ENCODE results near the gene TTYH1. TPM values are rescaled to one million over a fixed set of nuclear protein-coding genes. Genes with fewer than 3 reads are reported as not detected.

Gene TTYH1
- polyA plus RNA-seq, 4 donors = 6.7 to 14.1 (median 8.1) TPM

DNA sequence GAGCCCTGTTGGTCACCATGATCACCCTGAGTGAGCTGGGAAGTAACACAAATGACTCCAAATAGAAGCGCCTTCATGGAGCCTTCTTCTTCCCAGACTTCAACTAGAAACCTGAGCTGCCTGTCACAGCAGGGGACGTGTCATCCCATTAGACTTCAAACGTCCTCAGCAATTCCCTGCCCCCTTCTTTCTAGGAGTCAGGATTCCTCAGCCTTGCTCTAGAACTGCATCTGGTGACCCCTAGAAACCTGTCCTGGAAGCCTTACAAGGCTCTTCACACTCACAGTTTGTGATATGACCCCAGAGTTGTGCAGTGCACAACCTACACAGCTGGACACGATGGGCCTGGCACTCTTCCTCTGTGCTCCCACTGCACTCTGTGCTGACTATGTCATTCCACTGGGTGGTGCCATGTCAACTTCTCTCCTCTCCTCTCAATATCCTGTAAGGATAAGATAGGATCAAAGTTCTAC lies 23.6 kb upstream of the TTYH1 start:
- DNase-seq (ENCODE audit: low read depth in 4 of 4, low spot score in 3 of 4) = no peak

DNA sequence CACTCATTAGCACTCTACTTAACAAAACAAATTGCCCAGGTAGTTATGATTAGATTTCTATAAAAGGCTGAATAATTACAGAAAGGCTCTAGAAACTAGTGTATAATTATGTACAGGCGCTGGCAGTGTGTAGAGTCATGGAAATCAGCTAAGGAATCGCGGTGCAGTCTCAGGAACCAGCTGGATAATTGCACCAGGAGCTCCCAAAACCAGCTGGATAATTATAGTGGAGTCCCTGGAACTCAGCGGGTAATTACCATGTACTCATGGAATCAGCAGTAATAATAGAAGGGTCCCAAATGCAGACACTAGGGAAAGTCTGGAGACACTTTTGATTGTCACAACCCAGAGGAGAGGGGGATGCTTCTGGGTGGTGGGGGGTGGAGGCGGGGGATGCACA lies 23.2 kb upstream of the TTYH1 start:
- DNase-seq (ENCODE audit: low read depth in 4 of 4, low spot score in 3 of 4) = no peak

DNA sequence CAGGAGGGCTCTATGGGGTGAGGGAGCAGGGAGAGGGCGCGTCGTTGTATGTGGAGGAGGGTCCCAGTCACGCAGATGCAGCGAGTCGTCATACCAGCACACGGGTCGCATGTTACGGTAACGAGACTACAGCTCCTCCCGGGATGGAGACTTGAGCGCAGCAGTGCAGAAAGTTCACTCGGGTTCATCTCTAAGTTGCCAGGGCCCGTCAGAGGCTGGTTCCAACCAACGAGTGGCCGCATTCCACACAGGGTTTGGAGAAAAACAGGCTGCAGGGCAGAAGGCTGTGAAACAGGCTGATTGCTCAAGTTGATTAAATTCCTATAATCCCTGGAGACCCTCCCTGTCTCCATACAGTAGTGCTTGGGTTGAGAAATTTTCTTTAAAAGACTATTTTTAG lies 21.9 kb upstream of the TTYH1 start:
- no peak for DNase-seq (ENCODE audit: low read depth in 4 of 4, low spot score in 3 of 4)

DNA sequence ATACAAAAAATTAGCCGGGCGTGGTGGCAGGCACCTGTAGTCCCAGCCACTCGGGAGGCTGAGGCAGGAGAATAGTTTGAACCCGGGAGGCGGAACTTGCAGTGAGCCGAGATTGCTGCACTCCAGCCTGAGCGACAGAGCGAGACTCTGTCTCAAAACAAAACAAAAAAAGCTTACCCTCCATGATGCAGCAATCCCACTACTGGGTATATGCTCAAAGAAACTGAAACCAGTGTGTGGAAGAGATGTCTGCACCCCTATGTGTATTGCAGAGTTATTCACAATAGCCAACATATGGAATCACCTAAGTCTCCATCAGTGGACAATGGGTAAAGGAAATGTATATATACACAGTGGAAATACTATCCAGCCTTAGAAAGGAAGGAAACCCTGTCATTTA lies 19.6 kb upstream of the TTYH1 start:
- no peak for DNase-seq (ENCODE audit: low read depth in 4 of 4, low spot score in 3 of 4)

DNA sequence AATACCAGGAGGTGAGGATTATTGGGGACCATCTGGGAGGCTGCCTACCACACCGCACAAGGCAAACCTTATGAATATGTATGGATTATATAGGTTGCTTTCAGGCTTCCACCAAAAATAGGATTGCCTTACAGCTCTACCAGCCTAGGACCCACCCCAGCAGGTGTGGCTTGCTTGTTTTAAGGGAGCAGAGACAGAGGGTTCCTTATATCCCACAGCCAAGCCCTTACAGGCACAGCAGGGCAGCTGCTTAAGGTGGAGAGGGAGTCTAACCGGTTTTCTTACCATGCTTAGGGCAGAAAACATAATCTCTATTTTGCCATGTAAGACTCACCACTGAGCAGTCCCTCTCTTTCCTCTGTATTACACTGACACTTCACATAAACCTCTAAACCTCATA lies 16.1 kb upstream of the TTYH1 start:
- DNase-seq (ENCODE audit: low read depth in 4 of 4, low spot score in 3 of 4) = no peak

DNA sequence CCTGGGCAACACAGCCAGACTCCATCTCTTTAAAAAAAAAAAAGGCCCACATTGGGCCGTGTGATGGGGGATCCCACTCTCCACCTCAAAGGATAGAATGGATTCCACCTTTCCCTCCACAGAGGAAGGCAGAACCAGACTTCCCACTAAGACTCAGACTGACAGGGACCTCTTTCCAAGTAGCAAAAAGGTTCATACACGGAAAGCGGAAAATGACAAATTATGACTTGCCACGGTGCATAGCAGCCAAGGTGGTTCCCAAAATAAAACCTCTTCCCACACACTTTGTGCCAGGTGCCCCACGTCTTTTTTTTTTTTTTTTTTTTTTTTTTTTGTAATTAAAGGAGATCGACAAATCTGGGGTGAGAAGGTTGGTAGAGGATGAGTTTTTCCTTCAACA lies 14.4 kb upstream of the TTYH1 start:
- no peak for DNase-seq (ENCODE audit: low read depth in 4 of 4, low spot score in 3 of 4)

DNA sequence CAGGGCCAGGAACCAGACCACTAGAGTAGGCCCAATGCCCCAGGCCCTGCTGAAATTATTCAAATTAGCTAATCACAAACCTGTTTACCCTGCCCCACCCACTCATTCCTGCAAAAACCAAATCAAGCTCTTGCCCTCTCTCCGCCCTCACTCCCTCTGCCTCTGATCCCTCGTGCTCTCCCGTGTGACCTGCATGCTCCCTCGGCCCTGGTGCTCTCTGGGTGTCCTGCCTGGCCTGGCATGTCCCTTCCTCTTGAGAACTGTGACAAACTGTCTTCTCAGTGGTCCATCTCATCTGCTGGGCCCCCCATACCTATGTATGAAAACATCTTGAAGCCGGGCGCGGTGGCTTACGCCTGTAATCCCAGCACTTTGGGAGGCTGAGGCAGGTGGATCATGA lies 12.2 kb upstream of the TTYH1 start:
- DNase-seq (ENCODE audit: low read depth in 4 of 4, low spot score in 3 of 4) = no peak

DNA sequence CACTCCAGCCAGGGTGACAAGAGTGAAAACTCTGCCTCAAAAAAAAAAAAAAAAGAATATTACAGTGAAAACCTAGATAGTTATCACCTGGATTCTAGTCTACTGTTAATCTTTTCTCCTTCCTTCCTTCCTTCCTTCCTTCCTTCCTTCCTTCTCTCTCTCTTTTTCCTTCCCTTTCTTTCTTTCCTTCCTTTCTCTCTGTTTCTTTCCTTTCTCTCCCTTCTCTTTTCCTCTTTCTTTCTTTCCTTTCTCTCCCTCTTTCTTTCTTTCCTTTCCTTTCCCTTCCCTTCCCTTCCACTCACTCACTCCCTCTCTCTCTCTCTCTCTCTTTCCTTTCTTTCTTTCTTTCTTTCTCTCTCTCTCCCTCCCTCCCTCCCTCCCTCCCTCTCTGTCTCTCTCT lies 9.6 kb upstream of the TTYH1 start:
- DNase-seq (ENCODE audit: low read depth in 4 of 4, low spot score in 3 of 4) = no peak

DNA sequence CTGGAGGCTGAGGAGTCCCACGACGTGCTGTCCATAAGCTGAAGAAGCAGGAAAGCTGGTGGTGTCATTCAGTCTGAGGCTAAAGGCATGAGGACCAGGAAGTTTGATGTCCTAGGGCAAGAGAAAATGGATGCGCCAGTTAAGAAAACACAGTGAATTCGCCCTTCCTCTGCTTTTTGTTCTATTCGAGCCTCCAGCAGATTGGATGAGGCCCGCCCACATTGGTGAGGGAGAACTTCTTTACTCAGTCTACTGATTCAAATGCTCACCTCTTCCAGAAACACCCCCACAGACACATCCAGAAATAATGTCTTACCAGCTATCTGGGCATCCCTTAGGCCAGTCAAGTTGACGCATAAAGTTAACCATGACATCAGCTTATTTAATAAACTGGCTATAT lies 7.5 kb upstream of the TTYH1 start:
- no peak for DNase-seq (ENCODE audit: low read depth in 4 of 4, low spot score in 3 of 4)

DNA sequence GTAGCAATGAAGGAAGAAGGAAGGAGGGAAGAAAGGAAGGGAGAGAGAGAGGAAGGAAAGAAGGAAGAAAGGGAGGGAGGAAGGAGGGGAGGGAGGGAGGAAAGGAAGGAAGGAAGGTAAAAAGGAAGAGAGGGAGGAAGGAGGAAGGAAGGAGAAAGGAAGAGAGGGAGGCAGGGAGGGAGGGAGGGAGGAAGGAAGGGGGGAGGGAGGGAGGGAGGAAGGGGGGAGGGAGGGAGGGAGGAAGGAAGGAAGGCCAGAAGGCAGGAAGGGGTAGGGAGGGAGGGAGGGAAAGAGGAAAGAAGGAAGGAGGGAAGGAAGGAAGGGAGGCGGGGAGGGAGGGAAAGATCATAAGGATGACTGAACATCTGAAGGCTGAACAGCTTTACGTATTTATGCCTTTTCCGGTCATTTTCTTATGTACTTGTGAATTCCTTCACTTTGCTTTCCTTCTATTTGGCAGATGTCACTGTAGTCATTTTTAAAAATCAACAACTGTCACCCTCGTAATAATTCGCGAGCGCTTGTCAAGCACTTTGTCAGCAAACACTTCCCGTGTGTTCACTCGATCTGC lies 6.7 kb upstream of the TTYH1 start:
- no peak for DNase-seq (ENCODE audit: low read depth in 4 of 4, low spot score in 3 of 4)

DNA sequence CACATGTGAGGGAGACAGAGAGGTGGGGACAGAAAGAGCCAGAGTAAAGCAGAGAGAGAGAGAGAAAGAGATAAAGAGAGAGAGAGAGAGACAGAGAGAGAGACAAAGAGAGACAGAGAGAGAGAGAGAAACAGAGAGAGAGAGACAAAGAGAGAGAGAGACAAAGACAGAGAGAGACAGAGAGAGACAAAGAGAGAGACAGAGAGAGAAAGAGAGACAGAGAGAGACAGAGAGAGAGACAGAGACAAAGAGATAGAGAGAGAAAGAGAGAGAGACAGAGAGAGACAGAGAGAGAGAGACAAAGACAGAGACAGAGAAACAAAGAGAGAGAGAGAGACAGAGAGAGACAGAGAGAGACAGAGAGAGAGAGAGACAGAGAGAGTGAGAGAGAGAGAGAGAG lies 4.2 kb upstream of the TTYH1 start:
- no peak for DNase-seq (ENCODE audit: low read depth in 4 of 4, low spot score in 3 of 4)

DNA sequence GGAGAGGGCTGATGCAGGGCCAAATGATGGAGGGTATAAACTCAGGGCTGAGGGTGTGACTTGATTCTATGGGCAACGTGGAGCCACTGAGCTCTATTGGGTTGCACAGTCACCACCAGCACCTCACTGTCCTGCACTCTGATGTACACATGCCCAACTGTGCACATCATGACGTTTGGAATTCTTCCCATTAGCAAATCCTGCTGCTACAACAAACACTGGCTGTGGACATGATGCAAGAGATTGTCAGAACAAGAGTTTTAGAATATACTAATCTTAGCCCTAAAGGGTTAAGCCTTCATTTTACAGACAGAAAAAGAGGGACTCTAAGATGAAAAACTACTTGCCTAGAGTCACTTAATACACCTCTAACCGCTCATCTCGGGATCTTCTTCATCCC lies 2.4 kb upstream of the TTYH1 start:
- DNase-seq (ENCODE audit: low read depth in 4 of 4, low spot score in 3 of 4) = no peak

DNA sequence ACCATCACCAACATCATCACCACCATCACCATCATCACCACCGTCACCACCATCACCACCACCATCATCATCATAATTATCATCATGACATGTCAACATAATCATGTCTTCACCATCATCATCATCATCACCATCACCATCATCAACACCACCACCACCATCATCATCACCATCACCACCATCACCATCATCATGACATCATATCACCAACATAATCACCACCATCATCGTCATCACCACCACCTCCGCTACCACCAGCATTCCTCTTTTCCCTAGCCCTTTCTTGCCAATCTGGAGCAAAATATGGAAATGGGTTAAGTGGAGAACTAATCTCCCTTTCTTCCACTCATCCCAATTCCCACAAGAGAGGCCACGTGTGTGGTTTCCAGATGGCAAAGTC lies 1.1 kb upstream of the TTYH1 start:
- DNase-seq (ENCODE audit: low read depth in 4 of 4, low spot score in 3 of 4) = no peak

DNA sequence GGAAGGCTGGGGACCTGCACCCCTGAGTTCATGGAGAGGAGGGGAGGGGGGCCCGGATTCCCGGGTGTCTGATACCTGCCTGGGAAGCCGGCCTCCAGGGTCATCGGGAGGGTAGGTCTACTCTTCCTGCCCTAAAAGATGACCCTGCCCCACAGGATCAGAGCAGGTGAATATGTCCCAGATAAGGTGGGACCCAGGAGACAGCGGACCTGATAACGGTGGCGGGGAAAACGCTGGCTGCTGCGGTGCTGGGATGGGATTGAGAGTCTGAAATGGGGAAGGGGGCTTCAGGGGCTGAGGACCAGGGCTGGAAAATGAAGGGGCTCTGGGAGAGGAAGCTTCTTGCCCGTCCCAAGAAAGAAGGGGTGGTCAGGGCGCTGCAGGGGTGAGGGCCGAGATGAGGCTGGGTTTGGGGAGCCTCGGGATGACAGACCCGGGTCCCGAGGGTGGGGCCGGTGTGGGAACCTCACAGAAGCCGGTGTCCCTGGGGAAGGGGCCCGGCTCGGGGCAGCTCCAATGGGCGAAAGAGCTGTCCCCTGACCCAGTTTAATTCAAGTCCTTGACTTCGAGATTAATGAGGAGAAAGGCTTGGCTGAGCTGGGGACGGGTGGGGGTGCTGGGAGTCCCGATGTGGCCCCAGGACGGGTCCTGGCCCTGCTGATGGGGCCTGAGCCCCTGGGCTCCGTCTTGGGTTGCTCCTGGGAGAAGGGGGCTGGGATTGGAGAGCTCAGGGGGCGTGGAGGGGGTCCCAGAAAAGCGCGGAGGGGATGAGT lies 823 bp downstream of the TTYH1 start:
- DNase-seq (ENCODE audit: low read depth in 4 of 4, low spot score in 3 of 4) = no peak

DNA sequence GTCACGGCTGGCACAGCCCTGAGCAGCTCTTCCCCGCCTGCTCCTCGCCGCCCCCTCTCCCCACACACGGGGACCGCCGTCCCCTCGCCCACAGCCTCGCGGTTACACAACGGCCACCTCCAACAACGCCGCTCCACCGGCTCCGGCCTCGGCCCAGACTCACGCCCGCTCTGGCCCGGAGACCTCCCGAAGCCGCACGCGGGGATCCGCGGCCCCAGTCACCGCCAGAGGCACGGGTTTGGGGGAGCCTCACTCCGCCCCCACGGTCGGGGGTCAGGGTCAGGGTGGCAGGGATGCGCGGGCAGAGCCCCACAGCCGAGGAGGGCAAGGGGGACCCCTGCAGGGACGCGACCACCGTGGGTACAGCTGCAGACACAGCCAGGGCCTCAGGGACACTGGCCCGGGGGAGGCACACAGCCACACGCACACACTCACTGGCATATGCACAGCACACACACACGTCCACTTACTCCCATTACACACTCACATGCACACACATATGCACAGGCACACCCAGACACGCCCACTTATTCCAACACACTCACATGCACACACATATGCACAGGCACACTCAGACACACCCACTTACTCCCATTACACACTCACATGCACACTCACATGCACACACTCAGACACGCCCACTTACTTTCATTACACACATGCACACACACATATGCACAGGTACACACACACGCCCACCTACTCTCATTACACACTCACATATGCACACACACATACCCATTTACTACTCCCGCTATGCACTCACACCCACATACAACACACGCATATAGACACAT lies 1.6 kb downstream of the TTYH1 start:
- no peak for DNase-seq (ENCODE audit: low read depth in 4 of 4, low spot score in 3 of 4)

DNA sequence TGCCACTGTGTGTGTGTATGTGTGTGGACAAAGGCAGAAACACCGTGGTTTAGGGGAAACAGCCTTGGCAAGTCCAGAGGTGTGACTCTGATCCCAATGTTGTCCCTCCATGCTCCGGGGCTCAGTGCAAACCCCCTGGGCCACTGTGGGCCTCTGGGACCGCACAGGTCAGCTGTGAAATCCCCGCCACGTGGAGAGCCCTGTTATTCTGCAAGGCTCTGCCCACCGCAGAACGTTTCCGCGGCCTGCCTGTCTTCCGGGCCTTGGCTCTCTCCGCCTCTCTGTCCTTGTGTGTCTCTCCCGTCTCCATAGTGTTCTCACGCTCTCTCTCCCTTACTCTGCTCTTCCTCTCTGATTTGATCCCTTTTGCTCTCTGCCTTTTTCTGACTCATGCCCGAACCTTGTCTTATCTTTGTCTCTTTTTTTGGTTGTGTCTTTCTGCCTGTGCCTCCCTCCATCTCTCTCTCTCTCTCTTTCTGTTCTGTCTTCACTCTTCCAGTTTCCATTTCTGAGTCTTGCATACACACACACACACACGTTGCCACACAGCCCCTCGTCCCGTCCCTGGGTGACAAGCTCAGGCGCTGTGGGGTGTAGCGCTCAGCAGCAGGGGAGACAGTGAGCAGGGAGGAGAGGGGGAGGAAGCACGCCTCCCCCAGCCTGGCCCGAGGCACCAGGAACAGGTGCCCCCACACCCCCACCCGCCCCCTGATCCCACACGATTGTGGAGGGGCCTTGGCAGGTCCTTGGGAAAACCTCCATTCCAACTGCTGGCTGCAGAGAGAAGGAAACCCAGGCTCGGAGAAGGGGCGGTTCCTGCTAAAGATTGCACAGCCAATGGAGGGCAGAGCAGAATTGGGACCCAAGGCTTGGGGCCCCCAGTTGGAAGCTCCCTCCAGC lies 3.0 kb downstream of the TTYH1 start:
- DNase-seq (ENCODE audit: low read depth in 4 of 4, low spot score in 3 of 4) = no peak

DNA sequence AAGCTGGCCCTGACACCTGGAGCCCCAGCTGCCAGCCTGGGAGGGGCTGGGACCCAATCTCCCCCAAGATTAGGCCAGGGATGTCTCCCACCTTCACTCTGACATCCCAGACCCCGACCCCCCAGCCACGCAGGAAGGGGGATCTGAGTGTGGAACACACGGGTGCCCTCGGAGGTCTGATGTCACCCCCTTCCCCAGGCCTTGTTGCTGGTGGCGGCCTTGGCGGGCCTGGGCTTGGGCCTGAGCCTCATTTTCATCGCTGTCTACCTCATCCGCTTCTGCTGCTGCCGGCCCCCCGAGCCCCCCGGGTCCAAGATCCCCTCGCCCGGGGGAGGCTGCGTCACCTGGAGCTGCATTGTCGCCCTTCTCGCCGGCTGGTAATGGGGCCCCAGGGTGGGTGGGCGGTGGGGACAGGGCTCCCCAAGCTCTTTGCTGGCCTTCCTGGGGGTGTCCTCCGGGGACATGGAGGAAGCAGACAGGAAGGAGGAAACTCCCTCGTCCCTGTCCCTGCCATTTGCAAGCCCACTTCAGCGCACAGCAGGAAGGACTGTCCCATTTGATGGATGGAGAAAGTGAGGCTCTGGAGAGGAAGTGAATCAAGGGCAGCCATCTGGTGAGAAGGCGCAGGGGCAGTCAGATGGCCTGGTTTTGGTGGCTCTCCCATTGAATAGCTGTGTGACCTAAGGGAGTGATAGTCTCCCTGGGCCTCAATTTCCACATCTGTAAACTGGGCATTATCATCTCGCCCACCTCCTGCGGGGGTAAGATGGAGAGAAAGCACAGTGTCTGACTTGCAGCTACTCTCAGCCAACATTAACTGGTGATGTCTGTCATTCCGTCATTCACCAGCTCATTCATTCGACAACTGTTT lies 3.9 kb downstream of the TTYH1 start:
- no peak for DNase-seq (ENCODE audit: low read depth in 4 of 4, low spot score in 3 of 4)

DNA sequence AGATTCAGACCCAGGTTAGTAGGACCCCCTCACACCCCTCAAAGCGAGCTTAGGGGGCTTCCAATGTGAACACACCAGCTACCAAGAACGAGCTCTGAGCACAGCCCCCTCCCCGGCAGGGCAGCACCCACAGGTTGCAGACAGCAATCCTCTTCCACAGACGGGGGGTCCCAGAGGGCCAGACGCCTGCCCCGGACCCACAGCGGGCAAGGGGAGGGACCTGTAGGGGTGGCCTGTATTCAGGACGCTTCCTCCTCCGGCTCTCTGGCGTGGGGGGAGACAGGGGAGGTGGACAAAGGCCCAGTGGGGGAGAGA lies 4.8 kb downstream of the TTYH1 start:
- DNase-seq (ENCODE audit: low read depth in 4 of 4, low spot score in 3 of 4) = no peak

DNA sequence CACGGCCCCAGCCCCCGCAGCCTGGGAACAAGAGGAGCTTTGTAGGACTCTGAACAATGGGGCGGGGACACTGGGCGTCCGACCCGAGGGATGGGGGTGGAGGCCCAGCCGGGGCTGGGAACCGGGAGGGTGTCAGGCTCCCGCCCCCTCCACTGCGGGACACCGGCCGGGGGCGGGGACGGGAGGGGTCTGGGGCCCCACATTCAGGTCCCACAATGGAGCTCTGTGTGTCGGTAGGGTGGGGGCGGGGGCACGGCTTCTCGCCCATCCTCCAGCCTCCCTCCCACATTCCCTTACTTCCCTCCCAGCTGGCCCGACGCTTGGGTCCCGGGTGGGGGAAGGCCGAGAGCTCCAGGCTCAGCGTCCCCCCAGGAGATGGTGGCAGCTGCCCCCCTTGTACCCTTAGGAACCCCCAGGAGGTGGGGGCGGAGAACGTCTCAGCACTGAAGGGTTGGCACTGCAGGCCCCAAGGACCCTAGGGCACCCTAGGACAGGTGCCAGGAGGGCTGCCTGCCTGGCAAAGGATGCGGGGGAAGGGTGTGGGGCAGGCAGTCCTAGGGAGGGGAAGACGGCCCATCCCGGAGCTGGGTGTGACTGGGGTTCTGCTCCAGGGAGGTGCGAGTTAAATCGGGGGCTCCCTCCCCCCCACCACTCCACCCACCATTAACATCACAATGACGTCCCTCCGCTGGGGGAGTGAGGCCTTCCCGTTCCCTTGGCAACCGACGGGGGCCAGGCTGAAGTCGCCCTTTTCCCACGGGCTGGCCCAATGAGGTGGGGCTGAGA lies 5.3 kb downstream of the TTYH1 start:
- DNase-seq (ENCODE audit: low read depth in 4 of 4, low spot score in 3 of 4) = no peak
